Activated CD8-positive, alpha-beta memory T cell treated with anti-CD3 and anti-CD28 coated beads, Interleukin-2, amount 10 ng/mL, durations not matched to agents 7 days and 5 days (primary cell): ENCODE data around the gene DTX1. TPM values are rescaled to one million over a fixed set of nuclear protein-coding genes. Genes with fewer than 3 reads are reported as not detected.
"Not testable (repeated sequence)": the region's sequence is repeated elsewhere in the genome, so short reads cannot be mapped to it uniquely, and the experiment has no call there.

ENCODE experiments used
- ATAC-seq: fragments of 150-1000 bp; cut with Tn5 transposase; one replicate; pipeline ENCODE4 v1.10.0; 2021; ENCODE audit warnings: moderate library complexity
- CTCF ChIA-PET: fragments of 350-600 bp; sonication (Branson Sonifier 250); formaldehyde crosslinking; loops from one replicate; lab custom pipeline; 2021; ENCODE audit warnings: antibody characterized with exemption; lab: Charles Lee
- DNase-seq: peaks from one replicate; pipeline ENCODE4 v3.0.0-alpha.2; 2020
- H3K27ac Mint-ChIP-seq: one replicate; pipeline ENCODE4 v1.8.0; 2021; ENCODE audit warnings: mild to moderate bottlenecking, mixed read lengths
- H3K27me3 Mint-ChIP-seq: one replicate; pipeline ENCODE4 v1.8.0; 2021; ENCODE audit warnings: mixed read lengths
- H3K36me3 Mint-ChIP-seq: one replicate; pipeline ENCODE4 v1.8.0; 2021; ENCODE audit warnings: mild to moderate bottlenecking, mixed read lengths
- H3K4me1 Mint-ChIP-seq: one replicate; pipeline ENCODE4 v1.8.0; 2021; ENCODE audit warnings: mixed read lengths
- H3K4me3 Mint-ChIP-seq: one replicate; pipeline ENCODE4 v1.8.0; 2021; ENCODE audit warnings: mild to moderate bottlenecking, moderate library complexity, mixed read lengths
- H3K9me3 Mint-ChIP-seq: one replicate; pipeline ENCODE4 v1.8.0; 2022; ENCODE audit warnings: low read depth, mixed read lengths
- total RNA-seq, 2 experiments: library from RNA; stranded (reverse); gene quantifications; one replicate each; pipeline ENCODE4 v1.2.3, GENCODE V29; 2021

The DTX1 gene
- total RNA-seq, 2 experiments from 2014 or later: 0.16 to 0.35 TPM

DNA sequence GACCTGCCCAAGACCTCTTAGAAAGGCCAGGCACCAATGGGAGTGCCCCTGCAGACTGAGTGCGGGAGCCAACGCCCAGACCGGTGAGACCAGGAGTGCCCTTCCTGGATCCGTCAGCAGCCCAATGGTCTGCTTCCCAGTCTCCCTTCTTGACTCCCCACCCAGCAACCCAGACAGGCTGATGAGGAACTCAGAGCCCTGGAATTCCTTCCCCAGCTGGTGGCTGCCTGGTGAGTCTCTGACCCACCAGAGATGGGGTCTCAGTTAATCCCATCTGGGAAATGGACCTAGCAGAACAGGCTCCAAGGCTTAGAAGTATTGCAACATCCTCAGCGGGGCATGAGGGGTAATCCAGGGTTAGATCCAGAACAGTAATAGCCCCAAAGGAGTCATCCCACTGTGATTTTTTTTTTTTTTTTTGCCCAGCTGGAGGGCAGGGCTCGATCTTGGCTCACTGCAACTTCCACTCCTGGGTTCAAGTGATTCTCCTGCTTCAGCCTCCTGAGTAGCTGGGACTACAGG is 80.5 kb downstream of the DTX1 start:
- Mint-ChIP-seq H3K4me1 (peaks cover 12% of the 10 kb centered on the region), H3K9me3 (no peaks in the 10 kb centered on the region), H3K27me3 (peaks cover 17% of the 10 kb centered on the region), H3K36me3 (no peaks in the 10 kb centered on the region), H3K4me3 (no peak overlapping the region), H3K27ac (no peak overlapping the region)
- DNase-seq (no peak), ATAC-seq (no peak)
- CTCF ChIA-PET: interaction anchor here (0.7 to 3.5 kb wide), 3 partner anchors 16 to 89 kb away, joined by 3 to 20 read pairs (median 3); no protein-coding TSS in a partner anchor

DNA sequence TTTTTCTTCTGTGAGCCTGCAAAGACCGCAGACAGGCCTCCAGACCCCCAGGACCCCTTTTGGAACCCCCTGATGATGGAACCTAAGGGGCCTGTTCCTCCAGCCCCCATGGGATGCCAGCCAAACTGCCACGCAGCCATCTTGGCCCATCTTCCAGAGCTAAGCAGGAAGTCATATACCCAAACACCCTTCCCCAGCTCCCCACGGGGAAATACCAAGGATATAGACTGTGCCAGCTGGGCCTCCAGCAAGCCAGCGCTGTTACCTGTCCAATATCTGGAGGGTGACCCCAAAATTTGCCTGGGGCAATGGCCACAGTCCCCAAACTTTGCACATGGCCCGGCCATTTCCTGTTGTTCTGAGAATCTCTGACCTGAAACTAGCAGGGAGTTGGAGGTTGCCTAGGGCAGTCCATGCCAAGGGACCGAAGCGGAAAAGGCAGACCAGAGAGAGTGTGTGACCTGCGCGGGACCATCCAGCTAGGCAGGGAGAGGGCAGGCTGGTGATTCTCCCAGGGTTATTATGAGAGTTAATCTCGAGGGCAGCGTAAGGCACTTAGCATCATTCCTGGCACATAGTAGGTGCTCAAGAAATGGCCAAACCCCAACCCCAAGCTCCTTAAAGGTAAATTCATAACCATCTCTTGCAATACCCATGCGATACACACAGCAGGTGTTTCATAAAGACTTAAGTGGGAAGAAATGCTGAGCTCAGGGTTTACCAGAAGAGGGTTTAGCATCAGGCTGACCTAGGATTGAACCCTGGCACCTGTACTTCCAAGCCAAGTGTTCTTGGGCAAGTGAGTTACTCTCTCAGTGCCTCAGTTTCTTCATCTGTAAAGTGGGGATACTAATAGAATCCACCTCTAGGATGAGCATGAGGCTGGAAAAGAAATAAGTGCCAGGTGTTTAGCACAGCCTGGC is 81.6 kb downstream of the DTX1 start:
- Mint-ChIP-seq H3K4me1 (peaks cover 12% of the 10 kb centered on the region), H3K36me3 (no peaks in the 10 kb centered on the region), H3K4me3 (no peak overlapping the region), H3K27me3 (peaks cover 17% of the 10 kb centered on the region), H3K27ac (no peak overlapping the region), H3K9me3 (no peaks in the 10 kb centered on the region)
- ATAC-seq: no peak
- no peak for DNase-seq
- CTCF ChIA-PET: interaction anchor here (0.7 to 1.3 kb wide), 2 partner anchors 90 to 146 kb away, joined by 3 read pairs; no protein-coding TSS in a partner anchor

DNA sequence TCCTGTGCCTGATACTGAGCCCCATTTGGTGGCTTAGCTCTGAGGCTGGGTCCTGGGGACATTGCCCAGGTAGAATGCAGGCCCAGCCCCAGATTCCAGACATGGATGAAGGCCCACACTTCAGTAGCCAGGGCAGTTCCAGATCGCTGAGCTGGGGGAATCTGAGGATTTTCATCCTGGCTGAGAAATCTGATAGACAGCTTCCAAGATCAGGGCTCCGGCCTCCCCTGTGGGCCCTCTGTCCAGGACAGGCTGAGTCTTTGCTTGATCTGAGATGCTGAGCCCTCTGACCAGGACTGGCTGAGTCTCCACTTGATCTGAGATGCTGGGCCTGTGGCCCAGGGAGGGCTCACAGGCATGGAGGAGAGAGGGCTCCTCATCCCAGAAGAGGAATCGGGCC is 82.3 kb downstream of the DTX1 start:
- Mint-ChIP-seq H3K9me3 (no peaks in the 10 kb centered on the region), H3K27me3 (peaks cover 17% of the 10 kb centered on the region), H3K4me3 (no peak overlapping the region), H3K36me3 (no peaks in the 10 kb centered on the region), H3K4me1 (peaks cover 12% of the 10 kb centered on the region), H3K27ac (no peak overlapping the region)
- no peak for DNase-seq
- no peak for ATAC-seq
- CTCF ChIA-PET: interaction anchor here (1.9 kb wide), 1 partner anchor 14 kb away, joined by 5 read pairs; no protein-coding TSS in a partner anchor

DNA sequence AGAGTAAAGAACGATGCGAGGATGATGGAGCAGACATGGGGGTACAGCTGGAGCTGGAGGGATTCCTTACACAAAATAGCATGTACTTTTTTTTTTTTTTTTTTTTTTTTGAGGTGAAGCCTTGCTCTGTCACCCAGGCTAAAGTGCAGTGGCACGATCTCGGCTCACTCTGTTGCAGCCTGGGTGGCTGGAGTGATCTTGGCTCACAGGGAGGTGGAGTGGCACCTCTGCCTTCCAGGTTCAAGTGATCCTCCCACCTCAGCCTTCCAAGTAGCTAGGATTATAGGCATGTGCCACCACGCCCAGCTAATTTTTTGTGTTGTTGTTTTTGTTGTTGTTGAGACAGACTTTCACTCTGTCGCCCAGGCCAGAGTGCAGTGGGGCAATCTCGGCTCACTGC is 84.2 kb downstream of the DTX1 start:
- Mint-ChIP-seq H3K27ac (no peak overlapping the region), H3K4me1 (peaks cover 12% of the 10 kb centered on the region), H3K4me3 (no peak overlapping the region), H3K9me3 (no peaks in the 10 kb centered on the region), H3K27me3 (peaks cover 13% of the 10 kb centered on the region), H3K36me3 (no peaks in the 10 kb centered on the region)
- CTCF ChIA-PET: no interaction called here
- no peak for ATAC-seq
- DNase-seq: no peak

DNA sequence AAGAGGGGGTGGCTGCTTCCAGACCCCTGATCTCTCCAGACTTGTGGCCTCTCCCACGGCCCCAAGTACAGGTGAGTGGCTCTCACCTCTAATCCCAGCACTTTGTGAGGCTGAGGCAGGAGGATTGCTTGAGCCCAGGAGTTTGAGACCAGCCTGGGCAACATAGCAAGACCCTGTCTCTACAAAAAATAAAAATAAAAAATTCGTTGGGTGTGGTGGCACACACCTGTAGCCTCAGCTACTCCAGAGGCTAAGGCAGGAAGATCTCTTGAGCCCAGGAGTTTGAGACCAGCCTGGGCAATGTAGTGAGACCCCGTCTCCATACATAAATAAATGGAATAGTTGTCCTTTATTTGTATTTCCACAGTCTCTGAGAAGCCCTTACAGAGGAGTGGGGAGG is 85.2 kb downstream of the DTX1 start:
- H3K9me3 Mint-ChIP-seq, CTCF ChIA-PET, H3K4me1 Mint-ChIP-seq, H3K4me3 Mint-ChIP-seq, DNase-seq, H3K36me3 Mint-ChIP-seq, ATAC-seq, H3K27ac Mint-ChIP-seq: not testable (repeated sequence)
- peaks cover 10% of the 10 kb centered on the region for H3K27me3 Mint-ChIP-seq

DNA sequence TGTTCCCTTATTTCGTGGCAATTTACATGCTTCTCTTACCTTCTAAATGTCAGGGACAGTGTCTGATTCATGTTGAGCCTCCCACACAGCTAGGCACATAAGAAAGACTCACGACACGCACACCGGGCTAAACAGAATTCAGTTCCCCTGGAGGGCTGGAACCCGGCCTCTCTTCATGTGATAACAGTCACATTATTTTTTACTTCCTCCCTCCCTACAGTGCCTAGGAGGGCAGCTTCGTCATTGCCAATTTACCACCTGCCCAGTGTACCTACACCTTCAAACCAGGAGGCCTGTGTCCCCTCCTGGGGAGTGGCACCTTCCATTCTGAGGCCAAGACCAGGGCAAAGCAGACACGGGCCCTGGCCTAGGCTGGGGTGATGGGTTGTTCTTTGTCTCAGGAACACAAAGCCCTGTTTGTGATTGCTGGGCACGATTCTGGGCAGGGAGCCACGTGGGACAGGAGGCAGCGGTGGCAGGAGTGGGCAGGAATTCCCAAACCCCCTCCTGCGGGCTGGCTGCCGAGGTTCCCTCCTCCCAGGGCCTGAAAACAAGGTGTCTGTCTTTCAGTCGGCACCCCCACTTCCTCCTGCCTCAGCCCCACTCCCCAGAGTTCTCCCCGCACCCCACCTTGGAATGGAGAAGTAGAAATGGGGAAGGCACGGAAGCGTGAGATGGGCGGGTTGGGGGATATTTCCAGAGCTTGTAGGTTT is 85.8 kb downstream of the DTX1 start:
- DNase-seq: no peak
- H3K27ac Mint-ChIP-seq: no peak overlapping the region
- H3K9me3 Mint-ChIP-seq: no peaks in the 10 kb centered on the region
- H3K27me3 Mint-ChIP-seq: peaks cover 10% of the 10 kb centered on the region
- H3K36me3 Mint-ChIP-seq: no peaks in the 10 kb centered on the region
- ATAC-seq: no peak
- H3K4me1 Mint-ChIP-seq: no peaks in the 10 kb centered on the region
- CTCF ChIA-PET: no interaction called here
- H3K4me3 Mint-ChIP-seq: no peak overlapping the region

DNA sequence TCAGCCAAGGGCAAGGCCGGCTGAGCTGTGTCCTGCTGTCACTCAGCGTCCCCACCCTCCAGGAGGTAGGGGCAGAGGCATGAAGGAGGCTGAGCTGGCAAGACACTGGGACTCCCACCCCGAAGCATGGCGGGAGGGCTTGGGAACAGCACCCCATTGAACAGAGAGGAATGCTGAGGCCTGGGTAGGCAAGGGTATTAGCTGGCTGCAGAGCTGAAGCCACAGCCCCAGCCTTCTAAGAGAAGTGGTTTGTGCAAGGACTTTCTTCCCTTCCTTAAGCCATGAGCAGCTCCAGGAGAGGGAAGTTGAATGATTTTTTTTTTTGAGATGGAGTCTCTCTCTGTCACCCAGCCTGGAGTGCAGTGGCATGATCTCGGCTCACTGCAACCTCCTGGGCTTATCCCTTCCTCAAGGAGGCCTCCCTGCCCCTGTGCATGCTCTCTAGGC is 86.4 kb downstream of the DTX1 start:
- Mint-ChIP-seq H3K27me3 (peaks cover 13% of the 10 kb centered on the region), H3K9me3 (no peaks in the 10 kb centered on the region), H3K27ac (no peak overlapping the region), H3K4me1 (no peaks in the 10 kb centered on the region), H3K4me3 (no peak overlapping the region), H3K36me3 (no peaks in the 10 kb centered on the region)
- DNase-seq (no peak), ATAC-seq (no peak)
- CTCF ChIA-PET: no interaction called here

DNA sequence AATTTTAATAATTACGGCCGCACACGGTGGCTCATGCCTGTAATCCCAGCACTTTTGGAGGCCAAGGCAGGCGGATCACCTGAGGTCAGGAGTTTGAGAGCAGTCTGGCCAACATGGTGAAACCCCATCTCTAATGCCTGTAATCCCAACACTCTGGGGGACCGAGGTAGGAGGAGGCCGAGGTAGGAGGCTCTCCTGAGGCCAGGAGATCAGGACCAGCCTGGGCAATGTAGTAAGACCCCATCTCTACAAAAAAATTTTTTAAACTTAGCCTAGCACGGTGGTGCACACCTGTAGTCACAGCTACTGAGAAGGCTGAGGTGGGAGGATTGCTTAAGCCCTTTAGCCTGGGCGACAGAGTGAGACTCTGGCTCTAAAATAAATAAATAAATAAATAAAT is 87.4 kb downstream of the DTX1 start:
- no peak overlapping the region for H3K27ac Mint-ChIP-seq
- CTCF ChIA-PET: no interaction called here
- ATAC-seq (no peak), DNase-seq (no peak)
- no peaks in the 10 kb centered on the region for H3K9me3 Mint-ChIP-seq
- no peaks in the 10 kb centered on the region for H3K4me1 Mint-ChIP-seq
- no peak overlapping the region for H3K4me3 Mint-ChIP-seq
- peaks cover 14% of the 10 kb centered on the region for H3K27me3 Mint-ChIP-seq
- H3K36me3 Mint-ChIP-seq: no peaks in the 10 kb centered on the region

DNA sequence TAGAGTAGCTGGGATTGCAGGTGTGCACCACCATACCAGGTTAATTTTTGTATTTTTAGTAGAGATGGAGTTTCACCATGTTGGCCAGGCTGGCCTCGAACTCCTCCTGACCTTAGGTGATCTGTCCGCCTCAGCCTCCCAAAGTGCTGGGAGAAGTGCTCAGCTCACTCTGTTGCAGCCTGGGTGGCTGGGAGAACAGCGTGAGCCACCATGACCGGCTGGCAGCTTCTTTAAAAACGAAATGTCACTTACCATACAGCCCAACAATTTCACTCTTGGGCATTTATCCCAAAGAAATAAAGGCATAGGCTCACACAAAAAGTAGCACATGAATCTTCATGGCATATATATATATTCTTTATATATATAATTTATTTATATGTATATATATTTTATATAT is 88.3 kb downstream of the DTX1 start:
- Mint-ChIP-seq H3K27ac (no peak overlapping the region), H3K27me3 (peaks cover 16% of the 10 kb centered on the region)

DNA sequence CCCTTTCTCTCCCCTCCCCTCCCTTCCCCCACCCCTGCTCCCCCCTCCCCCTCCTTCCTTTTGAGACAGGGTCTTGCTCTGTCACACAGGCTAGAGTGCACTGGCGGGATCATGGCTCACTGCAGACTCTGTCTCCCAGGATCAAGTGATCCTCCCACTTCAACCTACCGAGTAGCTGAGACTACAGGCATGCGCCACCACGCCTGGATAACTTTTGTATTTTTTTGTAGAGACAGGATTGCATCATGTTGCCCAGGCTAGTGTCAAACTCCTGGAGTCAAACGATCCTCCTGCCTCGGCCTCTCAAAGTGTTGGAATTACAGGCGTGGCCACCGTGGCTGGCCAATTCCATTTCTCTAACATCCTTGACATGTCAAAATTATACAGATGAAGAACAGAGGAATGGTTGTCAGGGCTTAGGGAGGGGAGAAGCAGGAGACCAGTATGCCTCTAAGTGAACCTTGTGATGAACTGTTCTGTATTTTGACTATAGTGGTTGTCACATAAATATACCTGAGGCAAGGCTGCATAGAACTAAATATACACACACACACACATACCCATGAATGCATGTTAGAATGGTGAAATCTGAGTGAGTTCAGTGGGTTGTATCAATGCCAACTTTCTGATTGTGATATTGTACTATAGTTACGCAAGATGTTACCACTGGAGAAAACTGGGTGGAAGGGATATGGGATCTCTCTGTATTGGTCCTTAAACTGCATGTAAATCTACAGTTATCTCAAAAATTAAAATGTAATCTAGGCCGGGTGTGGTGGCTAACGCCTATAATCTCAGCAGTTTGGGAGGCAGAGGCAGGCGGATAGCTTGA is 89.4 kb downstream of the DTX1 start:
- ATAC-seq (no peak), DNase-seq (no peak)
- Mint-ChIP-seq H3K27me3 (peaks cover 25% of the 10 kb centered on the region), H3K36me3 (no peaks in the 10 kb centered on the region), H3K9me3 (no peaks in the 10 kb centered on the region), H3K27ac (no peak overlapping the region), H3K4me1 (no peaks in the 10 kb centered on the region), H3K4me3 (no peak overlapping the region)
- CTCF ChIA-PET: interaction anchor here (1.4 kb wide), 1 partner anchor 153 kb away, joined by 4 read pairs; no protein-coding TSS in a partner anchor

More for the DNA sequence above, 88.3 kb downstream of the DTX1 start:
- no peaks in the 10 kb centered on the region for H3K36me3 Mint-ChIP-seq
- no peak overlapping the region for H3K4me3 Mint-ChIP-seq
- no peaks in the 10 kb centered on the region for H3K9me3 Mint-ChIP-seq
- no peaks in the 10 kb centered on the region for H3K4me1 Mint-ChIP-seq
- DNase-seq (no peak), ATAC-seq (no peak)
- CTCF ChIA-PET: interaction anchor here (1.4 kb wide), 1 partner anchor 152 kb away, joined by 4 read pairs; no protein-coding TSS in a partner anchor

DNA sequence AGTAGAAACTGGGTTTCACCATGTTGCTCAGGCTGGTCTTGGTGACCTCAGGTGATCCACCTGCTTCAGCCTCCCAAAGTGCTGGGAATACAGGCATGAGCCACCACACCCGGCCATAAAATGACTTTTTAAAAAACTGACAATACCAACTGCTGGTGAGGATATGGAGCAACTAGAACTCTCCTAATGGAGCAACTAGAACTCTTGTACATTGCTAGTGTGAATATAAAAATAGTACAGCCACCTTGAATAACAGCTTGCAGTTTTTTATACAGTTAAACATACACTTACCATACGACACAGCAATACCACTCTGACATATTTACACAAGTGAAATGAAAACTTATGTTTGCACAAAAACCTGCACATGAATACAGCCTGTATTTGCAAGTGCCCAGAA is 90.5 kb downstream of the DTX1 start:
- Mint-ChIP-seq H3K27me3 (peaks cover 28% of the 10 kb centered on the region), H3K27ac (no peak overlapping the region), H3K4me1 (peaks cover under 1% of the 10 kb centered on the region), H3K9me3 (no peaks in the 10 kb centered on the region), H3K36me3 (no peaks in the 10 kb centered on the region), H3K4me3 (no peak overlapping the region)
- ATAC-seq (no peak), DNase-seq (no peak)
- CTCF ChIA-PET: interaction anchor here (1.3 kb wide), 1 partner anchor 28 kb away, joined by 4 read pairs; no protein-coding TSS in a partner anchor
